WERI-Rb-1 (cell line): ENCODE measurements around the gene JOSD1.

Source experiments
- DNase-seq: peaks from one replicate; pipeline ENCODE4 v3.0.0-alpha.2; 2020
- H3K27ac ChIP-seq: fragments of 250-450 bp; sonication (Bioruptor Pico); 2 replicates; pipeline ENCODE4 v1.5.1; 2020; ENCODE audit warnings: mild to moderate bottlenecking, moderate library complexity
- H3K27me3 ChIP-seq: fragments of 250-450 bp; sonication (Bioruptor Pico); 2 replicates; pipeline ENCODE4 v1.5.1; 2021; ENCODE audit warnings: mild to moderate bottlenecking, low read depth, moderate library complexity; ENCODE audit not compliant: insufficient read depth, severe bottlenecking
- H3K36me3 ChIP-seq: fragments of 250-450 bp; sonication (Bioruptor Pico); 2 replicates; pipeline ENCODE4 v1.5.1; 2020; ENCODE audit warnings: mild to moderate bottlenecking, moderate library complexity
- H3K4me3 ChIP-seq: 2 replicates; pipeline ENCODE4 v1.5.1; 2011; ENCODE audit warnings: low read depth, mild to moderate bottlenecking, control low read depth, low read length
- H3K9me3 ChIP-seq: fragments of 250-450 bp; sonication (Bioruptor Pico); 2 replicates; pipeline ENCODE4 v1.5.1; 2021; ENCODE audit warnings: mild to moderate bottlenecking, moderate library complexity; ENCODE audit not compliant: severe bottlenecking
- TF ChIP-seq, protein P1 (sequence below): IDR thresholded peaks from 2 replicates; pipeline ENCODE4 v1.5.1; 2011; ENCODE audit warnings: low read depth, mild to moderate bottlenecking, control low read depth, inconsistent platforms, low read length

JOSD1 gene

DNA sequence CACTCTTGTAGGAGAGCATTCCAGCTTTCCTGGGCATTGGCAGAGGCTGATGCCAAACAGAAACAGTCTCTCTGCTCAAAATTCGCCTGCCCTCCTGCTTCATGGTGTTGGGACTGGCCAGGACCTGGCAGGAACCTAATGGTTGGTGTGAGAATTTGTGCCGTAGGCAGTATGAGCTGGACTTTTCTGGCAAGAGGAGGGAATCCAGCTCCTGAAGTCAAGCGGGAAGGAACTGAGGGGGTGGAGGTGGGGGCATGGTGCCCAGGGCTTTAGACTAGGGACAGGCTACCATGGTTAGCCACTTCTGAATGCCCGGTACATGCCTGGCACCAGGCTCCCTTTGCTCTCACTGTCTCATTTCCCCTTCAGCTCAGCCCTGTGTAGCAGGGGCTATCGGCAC is 25.9 kb downstream of the JOSD1 start:
- Histone ChIP-seq H3K27me3 (no peaks in the 10 kb centered on the region), H3K36me3 (peaks cover 14% of the 10 kb centered on the region), H3K9me3 (no peaks in the 10 kb centered on the region), H3K27ac (no peak overlapping the region), H3K4me3 (no peak overlapping the region)
- TF ChIP-seq, protein P1, sequence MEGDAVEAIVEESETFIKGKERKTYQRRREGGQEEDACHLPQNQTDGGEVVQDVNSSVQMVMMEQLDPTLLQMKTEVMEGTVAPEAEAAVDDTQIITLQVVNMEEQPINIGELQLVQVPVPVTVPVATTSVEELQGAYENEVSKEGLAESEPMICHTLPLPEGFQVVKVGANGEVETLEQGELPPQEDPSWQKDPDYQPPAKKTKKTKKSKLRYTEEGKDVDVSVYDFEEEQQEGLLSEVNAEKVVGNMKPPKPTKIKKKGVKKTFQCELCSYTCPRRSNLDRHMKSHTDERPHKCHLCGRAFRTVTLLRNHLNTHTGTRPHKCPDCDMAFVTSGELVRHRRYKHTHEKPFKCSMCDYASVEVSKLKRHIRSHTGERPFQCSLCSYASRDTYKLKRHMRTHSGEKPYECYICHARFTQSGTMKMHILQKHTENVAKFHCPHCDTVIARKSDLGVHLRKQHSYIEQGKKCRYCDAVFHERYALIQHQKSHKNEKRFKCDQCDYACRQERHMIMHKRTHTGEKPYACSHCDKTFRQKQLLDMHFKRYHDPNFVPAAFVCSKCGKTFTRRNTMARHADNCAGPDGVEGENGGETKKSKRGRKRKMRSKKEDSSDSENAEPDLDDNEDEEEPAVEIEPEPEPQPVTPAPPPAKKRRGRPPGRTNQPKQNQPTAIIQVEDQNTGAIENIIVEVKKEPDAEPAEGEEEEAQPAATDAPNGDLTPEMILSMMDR, result no peak
- no peak for DNase-seq

DNA sequence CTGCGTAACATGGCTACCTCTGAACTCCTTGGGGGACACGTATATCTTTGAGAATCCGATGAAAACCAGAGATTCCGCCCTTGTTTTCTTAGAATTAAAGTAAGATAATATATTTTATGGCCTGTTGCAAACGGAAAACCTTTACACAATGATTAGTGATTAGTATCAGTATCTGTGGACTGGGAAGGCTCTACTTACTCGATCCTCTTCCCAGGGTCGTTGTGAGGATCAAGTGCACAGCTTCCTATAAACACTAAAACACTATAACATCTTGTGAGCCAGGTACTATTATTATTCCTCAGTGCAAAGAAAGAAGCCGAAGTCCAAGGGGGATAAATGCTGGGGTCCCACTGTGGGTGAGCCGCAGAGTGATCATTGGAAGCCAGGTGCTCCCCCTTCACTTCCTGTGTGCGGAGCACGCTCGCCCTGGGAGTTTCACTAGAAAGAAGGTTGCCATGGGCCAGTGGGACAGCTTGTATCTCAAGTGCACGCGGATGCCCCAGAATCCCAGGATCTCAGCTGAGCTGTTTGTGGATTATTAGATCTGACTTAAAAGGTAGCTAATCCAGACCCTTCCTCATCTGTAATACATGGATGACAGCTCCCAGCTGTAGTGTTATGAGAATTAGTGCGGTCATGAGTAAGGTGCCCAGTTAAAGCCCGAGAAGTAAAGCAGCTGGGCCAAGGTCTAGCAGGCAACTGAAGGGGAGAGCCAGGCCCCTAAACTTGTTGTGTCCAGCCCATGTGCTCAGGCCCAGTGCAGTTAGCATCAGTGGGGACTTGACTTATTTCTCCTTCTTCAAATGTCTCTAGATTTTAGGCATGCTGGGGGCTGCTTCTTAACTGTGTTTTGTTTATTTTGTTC is 43.5 kb downstream of the JOSD1 start:
- no peaks in the 10 kb centered on the region for H3K27me3 ChIP-seq
- TF ChIP-seq, protein P1, result no peak
- H3K9me3 ChIP-seq, result no peaks in the 10 kb centered on the region
- peak overlapping the region; percentile 98 for H3K27ac ChIP-seq
- peaks cover 3% of the 10 kb centered on the region; the same call in 1 of the 2 replicates for H3K36me3 ChIP-seq
- peak overlapping the region; percentile 94 for H3K4me3 ChIP-seq
- peak; percentile 69 for DNase-seq

DNA sequence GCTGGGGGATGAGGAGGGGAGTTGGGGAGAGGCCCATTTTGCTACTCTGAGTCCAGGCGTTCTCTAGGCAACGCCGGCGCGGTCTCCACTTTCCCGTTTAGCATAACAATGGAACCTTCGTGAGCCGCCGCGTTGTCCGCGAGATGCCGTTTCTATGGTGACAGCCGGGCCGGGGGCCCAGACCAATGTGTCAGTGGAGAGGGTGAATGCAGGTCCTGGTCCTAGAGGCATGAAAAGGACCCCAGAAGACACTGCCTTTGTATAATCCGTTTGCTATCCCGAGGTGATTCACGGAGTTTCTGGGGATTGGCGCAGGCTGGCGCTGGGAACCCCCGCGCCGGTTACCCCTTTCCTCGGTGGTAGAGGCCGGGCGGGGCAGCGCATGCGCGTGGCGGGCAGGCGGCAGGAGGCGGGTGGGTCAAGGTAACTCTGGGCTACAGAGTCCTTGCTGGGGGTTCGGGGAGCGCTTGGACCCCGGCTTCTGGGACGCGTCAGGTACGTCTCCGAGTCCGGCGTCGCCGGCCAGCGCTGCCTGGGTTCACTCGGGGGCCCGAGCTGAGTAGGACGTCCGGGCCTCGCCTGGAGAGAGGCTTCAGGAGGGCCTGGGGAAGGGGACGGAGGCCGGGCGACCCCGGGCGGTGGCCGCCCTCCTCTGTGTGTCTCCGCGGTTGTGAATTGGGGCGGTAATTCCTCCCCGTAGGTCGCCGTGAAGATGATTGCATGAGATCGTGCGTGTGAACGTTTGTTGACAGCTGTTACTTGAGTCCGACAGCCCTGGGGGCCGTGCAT is 44.3 kb downstream of the JOSD1 start, which contains the start of the genes CBY1 and FAM227A:
TSS of gene CBY1 (plus strand) at position 383 of the 789 bp plus-strand sequence. CDS start 11,417 bp downstream, outside the sequence.
TSS of gene FAM227A (minus strand) at position 137 of the 789 bp plus-strand sequence. CDS start 6,224 bp downstream, outside the sequence.
- Histone ChIP-seq H3K36me3 (peaks cover 3% of the 10 kb centered on the region; the same call in 1 of the 2 replicates), H3K9me3 (no peaks in the 10 kb centered on the region), H3K4me3 (peak within 1 kb of the TSS; percentile 94), H3K27ac (peak within 1 kb of the TSS; percentile 98), H3K27me3 (no peaks in the 10 kb centered on the region)
- TF ChIP-seq, protein P1, result 0 out of 2 replicates have a peak, but pooled peaks have one; percentile 7
- peak; percentile 89 for DNase-seq

DNA sequence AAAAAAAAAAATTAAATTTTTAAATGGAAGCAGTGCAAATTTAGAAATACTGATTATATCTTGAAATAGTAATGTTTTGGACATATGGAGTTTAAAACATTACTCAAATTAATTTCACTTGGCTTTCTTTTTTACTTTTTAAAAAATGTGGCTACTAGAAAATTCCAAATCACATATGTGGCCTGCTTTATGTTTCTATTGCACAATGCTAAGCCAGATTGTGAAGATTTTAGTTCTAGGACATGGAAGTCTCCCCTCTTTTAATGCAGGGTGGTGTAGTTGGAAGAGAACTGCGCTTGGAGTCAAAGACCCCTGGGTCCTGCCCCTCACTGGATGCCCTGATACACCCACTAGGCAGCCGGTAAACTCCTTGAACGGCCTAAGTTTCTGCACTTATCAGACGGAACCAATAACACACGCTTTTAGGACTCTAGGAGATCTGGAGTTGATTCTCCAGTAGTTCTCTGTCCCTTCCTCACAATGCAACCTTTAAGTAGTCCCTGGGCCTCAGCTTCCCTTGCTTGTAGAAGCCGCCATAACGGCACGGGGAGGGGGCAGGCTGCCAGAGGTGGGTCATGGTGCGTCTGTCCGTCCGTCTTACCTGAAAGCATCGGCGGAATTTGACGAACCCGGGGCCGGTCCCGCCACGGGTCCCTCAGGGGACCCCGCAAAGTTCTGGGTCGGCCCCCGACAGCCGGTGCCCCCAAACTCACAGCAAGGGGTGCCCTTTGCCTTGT is 45.1 kb downstream of the JOSD1 start:
- TF ChIP-seq, protein P1, result no peak
- no peaks in the 10 kb centered on the region for H3K27me3 ChIP-seq
- H3K9me3 ChIP-seq, result no peaks in the 10 kb centered on the region
- H3K4me3 ChIP-seq, result peak overlapping the region; percentile 94
- peak overlapping the region; percentile 98 for H3K27ac ChIP-seq
- H3K36me3 ChIP-seq, result no peaks in the 10 kb centered on the region; the same call in 1 of the 2 replicates
- DNase-seq, result peak; percentile 22

DNA sequence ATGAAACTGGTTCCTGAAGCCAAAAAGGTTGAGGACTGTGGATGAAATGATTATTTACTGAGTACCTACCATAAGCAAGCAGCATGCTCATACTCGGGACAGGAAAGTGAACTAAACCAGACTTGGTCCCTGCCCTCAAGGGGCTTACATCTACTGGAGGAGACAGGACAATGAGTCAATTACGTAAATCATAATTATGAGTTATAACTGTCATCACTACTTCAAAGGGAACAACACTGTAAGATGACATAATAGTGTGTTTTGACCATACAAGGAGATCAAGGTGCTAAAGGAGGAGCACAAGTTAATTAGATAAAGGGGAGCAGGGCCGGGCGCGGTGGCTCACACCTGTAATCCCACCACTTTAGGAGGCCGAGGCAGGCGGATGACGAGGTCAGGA is 47.0 kb downstream of the JOSD1 start:
- Histone ChIP-seq H3K9me3 (no peaks in the 10 kb centered on the region), H3K36me3 (peaks cover 7% of the 10 kb centered on the region; the same call in 1 of the 2 replicates), H3K27ac (no peak overlapping the region), H3K27me3 (no peaks in the 10 kb centered on the region), H3K4me3 (no peak overlapping the region)
- no peak for DNase-seq
- TF ChIP-seq, protein P1, result no peak
